H9 (cell line): Measurements from ENCODE around the gene GET3. TPM values are rescaled to one million over a fixed set of nuclear protein-coding genes. Genes with fewer than 3 reads are reported as not detected.

Experiments used
- DNase-seq: peaks from one replicate; pipeline ENCODE4 v3.0.0-alpha.2; 2017
- H2AFZ ChIP-seq: one replicate; pipeline ENCODE4 v1.6.1; 2013; ENCODE audit warnings: mild to moderate bottlenecking, low read length, control low read depth, moderate library complexity
- H2AK5ac ChIP-seq: 2 replicates; pipeline ENCODE4 v1.6.1; 2013; ENCODE audit warnings: low read length, control low read depth, mixed read lengths; ENCODE audit not compliant: insufficient read length
- H2BK120ac ChIP-seq: one replicate; pipeline ENCODE4 v1.6.1; 2013; ENCODE audit warnings: low read depth, mild to moderate bottlenecking, low read length, control low read depth, inconsistent platforms; ENCODE audit not compliant: poor library complexity, severe bottlenecking
- H2BK12ac ChIP-seq: 2 replicates; pipeline ENCODE4 v1.6.1; 2013; ENCODE audit warnings: low read length, control low read depth, mixed read lengths, low read depth; ENCODE audit not compliant: insufficient read length
- H2BK15ac ChIP-seq: 2 replicates; pipeline ENCODE4 v1.6.1; 2013; ENCODE audit warnings: low read depth, low read length, control low read depth
- H2BK20ac ChIP-seq: one replicate; pipeline ENCODE4 v1.6.1; 2013; ENCODE audit warnings: low read depth, mild to moderate bottlenecking, low read length, control low read depth, inconsistent platforms; ENCODE audit not compliant: poor library complexity, severe bottlenecking
- H2BK5ac ChIP-seq: 2 replicates; pipeline ENCODE4 v1.6.1; 2013; ENCODE audit warnings: low read length, control low read depth, mixed read lengths; ENCODE audit not compliant: insufficient read length
- H3K14ac ChIP-seq: 2 replicates; pipeline ENCODE4 v1.6.1; 2013; ENCODE audit warnings: low read length, control low read depth; ENCODE audit not compliant: insufficient read depth
- H3K18ac ChIP-seq: 2 replicates; pipeline ENCODE4 v1.6.1; 2013; ENCODE audit warnings: low read depth, mild to moderate bottlenecking, mixed read lengths, low read length, control low read depth; ENCODE audit not compliant: insufficient read length
- H3K23ac ChIP-seq: 2 replicates; pipeline ENCODE4 v1.6.1; 2013; ENCODE audit warnings: low read length, control low read depth, mixed read lengths, low read depth; ENCODE audit not compliant: insufficient read length
- H3K23me2 ChIP-seq: 2 replicates; pipeline ENCODE4 v1.6.1; 2013; ENCODE audit warnings: low read depth, mild to moderate bottlenecking, mixed read lengths, low read length, control low read depth; ENCODE audit not compliant: insufficient read length, poor library complexity, severe bottlenecking
- H3K27ac ChIP-seq: 2 replicates; pipeline ENCODE4 v1.5.1; 2013; ENCODE audit warnings: low read length, control low read depth, mixed read lengths, low read depth; ENCODE audit not compliant: insufficient read length
- H3K27me3 ChIP-seq: 2 replicates; pipeline ENCODE4 v1.6.1; 2013; ENCODE audit warnings: low read length, control low read depth, inconsistent platforms; ENCODE audit not compliant: insufficient read depth
- H3K4ac ChIP-seq: 2 replicates; pipeline ENCODE4 v1.6.1; 2013; ENCODE audit warnings: low read depth, mild to moderate bottlenecking, control low read depth, inconsistent platforms, low read length, moderate library complexity
- H3K4me1 ChIP-seq: 2 replicates; pipeline ENCODE4 v1.6.1; 2013; ENCODE audit warnings: low read length, control low read depth, inconsistent platforms; ENCODE audit not compliant: insufficient read depth
- H3K4me2 ChIP-seq: 2 replicates; pipeline ENCODE4 v1.6.1; 2013; ENCODE audit warnings: low read length, control low read depth, mixed read lengths; ENCODE audit not compliant: insufficient read length, insufficient read depth
- H3K56ac ChIP-seq: 2 replicates; pipeline ENCODE4 v1.6.1; 2013; ENCODE audit warnings: low read depth, mild to moderate bottlenecking, mixed read lengths, low read length, control low read depth; ENCODE audit not compliant: insufficient read length
- H3K79me1 ChIP-seq: 2 replicates; pipeline ENCODE4 v1.6.1; 2013; ENCODE audit warnings: low read depth, mild to moderate bottlenecking, moderate library complexity, low read length, control low read depth, inconsistent platforms; ENCODE audit not compliant: insufficient read depth, poor library complexity, severe bottlenecking
- H3K79me2 ChIP-seq: 2 replicates; pipeline ENCODE4 v1.6.1; 2013; ENCODE audit warnings: low read length, control low read depth, inconsistent platforms; ENCODE audit not compliant: insufficient read depth
- H3K9ac ChIP-seq: 2 replicates; pipeline ENCODE4 v1.6.1; 2013; ENCODE audit warnings: low read length, control low read depth, mixed read lengths; ENCODE audit not compliant: insufficient read length; ENCODE audit errors: extremely low read depth
- H3K9me3 ChIP-seq: one replicate; pipeline ENCODE4 v1.6.1; 2013; ENCODE audit warnings: low read depth, low read length, inconsistent platforms; ENCODE audit not compliant: control insufficient read depth
- H3T11ph ChIP-seq: one replicate; pipeline ENCODE4 v1.6.1; 2013; ENCODE audit warnings: mild to moderate bottlenecking, low read length, control low read depth, inconsistent platforms
- H4K20me1 ChIP-seq: one replicate; pipeline ENCODE4 v1.6.1; 2013; ENCODE audit not compliant: control insufficient read depth, insufficient read length, insufficient read depth
- H4K5ac ChIP-seq: 2 replicates; pipeline ENCODE4 v1.6.1; 2013; ENCODE audit warnings: low read depth, mild to moderate bottlenecking, mixed read lengths, low read length, control low read depth; ENCODE audit not compliant: insufficient read length
- H4K8ac ChIP-seq: replicated peaks from 2 replicates; pipeline ENCODE4 v1.6.1; 2013; ENCODE audit warnings: low read length, control low read depth, mixed read lengths, low read depth; ENCODE audit not compliant: insufficient read length
- H4K91ac ChIP-seq: 2 replicates; pipeline ENCODE4 v1.6.1; 2013; ENCODE audit warnings: low read depth, mild to moderate bottlenecking, moderate library complexity, mixed read lengths, low read length, control low read depth; ENCODE audit not compliant: insufficient read length
- H3K27ac Mint-ChIP-seq, 3 experiments: 2 replicates in 2 of 3; 3 replicates in 1 of 3; pipeline ENCODE4 v1.8.0; 2020 to 2021; ENCODE audit warnings: mixed read lengths in 3 of 3, mild to moderate bottlenecking in 1 of 3, moderate library complexity in 1 of 3
- H3K27me3 Mint-ChIP-seq: 2 replicates; pipeline ENCODE4 v1.8.0; 2021; ENCODE audit warnings: low read depth, mild to moderate bottlenecking, moderate library complexity, mixed read lengths
- H3K36me3 Mint-ChIP-seq, 3 experiments: 2 replicates in 2 of 3; 3 replicates in 1 of 3; pipeline ENCODE4 v1.8.0; 2020 to 2021; ENCODE audit warnings: low read depth in 3 of 3, mixed read lengths in 3 of 3; ENCODE audit not compliant: insufficient read depth in 1 of 3
- H3K4me1 Mint-ChIP-seq, 2 experiments: 2 replicates each; pipeline ENCODE4 v1.8.0; 2020; ENCODE audit warnings: mixed read lengths in 2 of 2
- H3K4me3 Mint-ChIP-seq, 2 experiments: 2 replicates in 1 of 2; 3 replicates in 1 of 2; pipeline ENCODE4 v1.8.0; 2020 to 2021; ENCODE audit warnings: mild to moderate bottlenecking in 2 of 2, mixed read lengths in 2 of 2, moderate library complexity in 1 of 2
- H3K9me3 Mint-ChIP-seq, 2 experiments: 2 replicates in 1 of 2; 3 replicates in 1 of 2; pipeline ENCODE4 v1.8.0; 2020; ENCODE audit warnings: mild to moderate bottlenecking in 2 of 2, mixed read lengths in 2 of 2, moderate library complexity in 1 of 2
- CTCF ChIP-seq: fragments of 200-600 bp; sonication (generic); conservative IDR thresholded peaks from 3 replicates; pipeline ENCODE4 v1.8.0; 2021; ENCODE audit warnings: antibody characterized with exemption, mild to moderate bottlenecking
- WGBS: extraction: QIAGEN DNeasy Blood & Tissue Kit; methylation state at CpG from one replicate; pipeline ENCODE4 v1.1.7; 2013; ENCODE audit warnings: missing lambda C conversion rate, low lambda C conversion rate, mixed read lengths; ENCODE audit not compliant: insufficient read length; ENCODE audit errors: extremely low coverage; 5-methylcytosine and 5-hydroxymethylcytosine counted together
- total RNA-seq: library from RNA; stranded (reverse); gene quantifications from 2 replicates; pipeline ENCODE4 v1.2.1, GENCODE V29; 2021

The GET3 gene
- total RNA-seq, 1 experiment from 2014 or later: 81.6 TPM

- no peak overlapping the region for H3K4ac ChIP-seq
- no peak overlapping the region for H3K4me2 ChIP-seq
- H3K18ac ChIP-seq: no peak overlapping the region
- H3K4me1 ChIP-seq: no peaks in the 10 kb centered on the region; the same call in 1 of the 2 replicates
- H3K27me3 ChIP-seq: no peaks in the 10 kb centered on the region
- H3K79me2 ChIP-seq: no peaks in the 10 kb centered on the region
- Mint-ChIP-seq H3K27me3 (no peaks in the 10 kb centered on the region), H3K9me3 (no peaks in the 10 kb centered on the region), H3K36me3 (peaks cover 34 to 57% (median 49%) of the 10 kb centered on the region in 3 experiments), H3K27ac (no peak overlapping the region; a peak in 1 of 7 replicates), H3K4me1 (peaks cover 13 to 21% of the 10 kb centered on the region in 2 experiments), H3K4me3 (peak overlapping the region in 1 of 2 experiments; percentile 46; a peak in 1 of 5 replicates)
- DNase-seq: no peak
- no peak overlapping the region for H3K23ac ChIP-seq
- no peak overlapping the region for H2BK20ac ChIP-seq
- H3K27ac ChIP-seq: no peak overlapping the region
- WGBS: no CpG with 5 or more reads among the region's 15 CpGs
- no peak overlapping the region for H2AFZ ChIP-seq
- H4K5ac ChIP-seq: no peak overlapping the region
- no peak overlapping the region for H4K8ac ChIP-seq
- H2BK120ac ChIP-seq: no peak overlapping the region
- H3K23me2 ChIP-seq: no peaks in the 10 kb centered on the region
- H3K56ac ChIP-seq: no peak overlapping the region
- no peak overlapping the region for H3T11ph ChIP-seq
- no peak overlapping the region for H2BK15ac ChIP-seq
- H3K79me1 ChIP-seq: no peaks in the 10 kb centered on the region
- H2BK5ac ChIP-seq: no peak overlapping the region
- H3K14ac ChIP-seq: no peak overlapping the region
- H3K9ac ChIP-seq: no peak overlapping the region
- no peak overlapping the region for H4K91ac ChIP-seq
- no peaks in the 10 kb centered on the region for H3K9me3 ChIP-seq
- no peak overlapping the region for H2BK12ac ChIP-seq
- H2AK5ac ChIP-seq: no peak overlapping the region
- no peak for TF ChIP-seq CTCF
- H4K20me1 ChIP-seq: no peaks in the 10 kb centered on the region
Observed at GRCh38 chr19:12767666-12768065, 30.4 kb downstream of the GET3 start.
